ENCODE data around the gene LGR4. TPM values are rescaled to one million over a fixed set of nuclear protein-coding genes. Genes with fewer than 3 reads are reported as not detected.
A peak's percentile ranks its signal among the peaks of the same experiment; 100 is the strongest.

The LGR4 gene
- total and polyA plus RNA-seq, 2 of the 4 experiments (the other 2 are of a cell fraction) = 2.9 to 6.8 TPM

GRCh38 chr11:27456140-27456794 is 16.3 kb downstream of the LGR4 start:
- Histone ChIP-seq H2AK5ac (ENCODE audit: low read depth, low read length) (no peak overlapping the region), H3K4me1 (ENCODE audit: control insufficient read depth, insufficient read depth, low read length) (peaks cover 3% of the 10 kb centered on the region; the same call in 1 of the 2 replicates), H4K5ac (ENCODE audit: low read depth, low read length) (no peak overlapping the region; the same call in 1 of the 2 replicates), H3K9ac (ENCODE audit: low read depth, low read length) (no peak overlapping the region; the same call in 1 of the 2 replicates), H3K4me3 (ENCODE audit: insufficient read depth, low read depth, low read length) (no peak overlapping the region), H3K23ac (ENCODE audit: low read depth, low read length) (no peak overlapping the region), H3K14ac (replicated peaks; ENCODE audit: low read depth, low read length) (no peak overlapping the region; the same call in 1 of the 2 replicates), H3K56ac (ENCODE audit: extremely low read depth, insufficient read depth, low read length) (0 out of 2 replicates have a peak overlapping the region, but pooled peaks have one; percentile 29), H4K8ac (ENCODE audit: low read depth in 2 of 2, low read length in 2 of 2) (peak overlapping the region in 1 of 2 experiments; percentile 38; a peak in 1 of 4 replicates), H2BK120ac (ENCODE audit: low read depth, low read length) (0 out of 2 replicates have a peak overlapping the region, but pooled peaks have one; percentile 20), H2AK9ac (replicated peaks; ENCODE audit: low read depth, low read length, poor library complexity) (no peak overlapping the region), H3K4me2 (ENCODE audit: low read depth, low read length) (peak overlapping the region; percentile 65; the same call in 1 of the 2 replicates), H2BK5ac (ENCODE audit: low read depth, low read length, poor library complexity, severe bottlenecking) (no peak overlapping the region), H3K27me3 (ENCODE audit: control insufficient read depth, insufficient read depth, low read length) (no peaks in the 10 kb centered on the region), H2AFZ (replicated peaks; ENCODE audit: low read length, poor library complexity) (no peak overlapping the region), H4K91ac (ENCODE audit: insufficient read depth, low read depth, low read length) (no peak overlapping the region), H3K4ac (ENCODE audit: low read depth, low read length) (no peak overlapping the region; the same call in 1 of the 2 replicates), H3K9me1 (ENCODE audit: insufficient read depth, low read length) (no peaks in the 10 kb centered on the region; the same call in 1 of the 2 replicates), H3K27ac (ENCODE audit: insufficient read depth, low read length) (no peak overlapping the region), H4K20me1 (ENCODE audit: insufficient read depth, low read length) (no peaks in the 10 kb centered on the region), H2BK20ac (ENCODE audit: low read depth, low read length) (peak overlapping the region; percentile 67; the same call in 1 of the 2 replicates), H3K9me3 (ENCODE audit: control insufficient read depth, insufficient read depth, low read length) (no peaks in the 10 kb centered on the region), H3K36me3 (ENCODE audit: control insufficient read depth, insufficient read depth, low read length) (no peaks in the 10 kb centered on the region), H2BK15ac (ENCODE audit: low read depth, low read length) (no peak overlapping the region), H3K18ac (ENCODE audit: low read depth, low read length) (peak overlapping the region; percentile 37; the same call in 1 of the 2 replicates), H3K79me1 (ENCODE audit: low read depth in 1 of 2, low read length in 2 of 2) (peaks cover 0 to 14% of the 10 kb centered on the region in 2 experiments; a peak in 2 of 4 replicates)
- POLR2A ChIA-PET (ENCODE audit: unreplicated experiment) = no interaction called here
- intact Hi-C loops (cut with micrococcal nuclease) = no loop called here
- DNase-seq = peak; percentile 50
- CTCF ChIA-PET = interaction anchor here (0.6 to 1.6 kb wide), 3 partner anchors 9 to 170 kb away, joined by 3 to 4 read pairs (median 3); no protein-coding TSS in a partner anchor
- ATAC-seq (ENCODE audit: low read depth) = peak; percentile 87
- dilution Hi-C loops (cut with HindIII; ENCODE audit: low sequenced_read_pairs, unreplicated experiment) = no loop called here
- in situ Hi-C loops (cut with MboI; ENCODE audit: low sequenced_read_pairs) = no loop called here
- no TSS peak for BruUV-seq (replicated peaks)
- no peak for TF ChIP-seq RAD21 (IDR thresholded peaks at IDR 0.05; ENCODE audit: low read length)
- TF ChIP-seq ELK1 (IDR thresholded peaks at IDR 0.05; ENCODE audit: borderline replicate concordance, low read depth, low read length) = no peak
- no peak for TF ChIP-seq CTCF (conservative IDR thresholded peaks at IDR 0.05; ENCODE audit: low read depth, low read length)
- TF ChIP-seq MAFK (IDR thresholded peaks at IDR 0.05; ENCODE audit: low read depth, low read length) = peak; percentile 19; the same call in 1 of the 2 replicates
- TF ChIP-seq BHLHE40 (IDR thresholded peaks at IDR 0.05; ENCODE audit: low read depth, low read length) = no peak
- WGBS, 2 experiments (ENCODE audit: extremely low coverage in 2 of 2, insufficient read length in 1 of 2) = no CpG with 5 or more reads among the region's 2 CpGs

All from IMR-90 (cell line).